BE2C (cell line): ENCODE data around the gene ANKRD28. TPM values are rescaled to one million over a fixed set of nuclear protein-coding genes. Genes with fewer than 3 reads are reported as not detected.
"Not testable (repeated sequence)": the region's sequence is repeated elsewhere in the genome, so short reads cannot be mapped to it uniquely, and the experiment has no call there.

ENCODE experiments used
- DNase-seq: peaks from one replicate; pipeline ENCODE4 v3.0.0-alpha.2; 2020
- H3K27me3 ChIP-seq: fragments of 250-450 bp; sonication (Bioruptor Pico); 2 replicates; pipeline ENCODE4 v1.5.1; 2020; ENCODE audit warnings: mild to moderate bottlenecking
- H3K36me3 ChIP-seq: fragments of 250-450 bp; sonication (Bioruptor Pico); 2 replicates; pipeline ENCODE4 v1.5.1; 2020; ENCODE audit warnings: mild to moderate bottlenecking
- H3K4me1 ChIP-seq: fragments of 250-450 bp; sonication (Bioruptor Pico); 2 replicates; pipeline ENCODE4 v1.5.1; 2020
- H3K4me3 ChIP-seq: 2 replicates; pipeline ENCODE4 v1.5.1; 2011; ENCODE audit warnings: low read depth, low read length
- H3K9me3 ChIP-seq: fragments of 250-450 bp; sonication (Bioruptor Pico); 2 replicates; pipeline ENCODE4 v1.5.1; 2020
- polyA plus RNA-seq: library from polyadenylated mRNA; unstranded; fragments of >200 nt; gene quantifications from one replicate; pipeline ENCODE4 v1.2.1, GENCODE V29; 2012; ENCODE audit warnings: low read depth, missing spikeins; ENCODE audit not compliant: insufficient read length, insufficient read depth
- TF ChIP-seq, protein P1 (sequence below): IDR thresholded peaks from 2 replicates; pipeline ENCODE4 v1.5.1; 2012; ENCODE audit warnings: mild to moderate bottlenecking, low read depth, low read length

The ANKRD28 gene
- 4.5 TPM for polyA plus RNA-seq

DNA sequence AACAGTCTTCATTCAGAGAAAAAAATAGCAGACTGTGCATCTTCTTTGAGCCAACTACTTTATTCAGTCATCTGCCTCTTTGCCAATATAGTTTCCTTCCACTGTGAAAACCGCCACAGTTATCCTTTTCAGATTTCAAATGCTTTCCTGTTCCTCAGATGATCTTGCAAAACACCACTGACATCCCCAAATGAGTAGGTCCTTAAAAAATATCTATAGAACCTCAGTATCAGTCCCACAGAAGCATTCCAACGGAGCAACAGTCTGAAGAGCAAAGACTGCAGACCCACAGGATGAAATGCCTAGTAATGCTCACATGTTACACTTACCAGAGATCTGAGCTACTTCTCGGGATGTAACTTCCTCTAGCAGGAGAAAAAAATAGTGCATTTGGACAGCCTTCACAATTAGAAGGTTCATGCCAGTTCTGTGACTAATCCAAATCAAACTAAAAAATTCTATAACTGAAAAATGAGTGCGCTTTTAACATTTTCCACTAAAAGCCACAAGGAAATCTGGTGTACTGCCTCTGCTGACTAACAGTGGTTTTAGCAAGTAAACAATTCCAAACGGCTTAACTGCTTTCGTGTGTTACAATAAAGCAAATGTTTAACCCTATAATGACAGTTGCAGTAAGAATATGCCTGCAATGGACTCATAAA, at the start of gene ANKRD28:
Gene ANKRD28 (minus strand): TSS at position 338 of the 662 bp plus-strand sequence. CDS start 1,458 bp downstream, outside the sequence.
- Histone ChIP-seq H3K4me3 (peak within 1 kb of the TSS; percentile 25), H3K27me3 (no peaks in the 10 kb centered on the region), H3K36me3 (no peaks in the 10 kb centered on the region), H3K9me3 (no peaks in the 10 kb centered on the region), H3K4me1 (no peaks in the 10 kb centered on the region)
- TF ChIP-seq, protein P1, sequence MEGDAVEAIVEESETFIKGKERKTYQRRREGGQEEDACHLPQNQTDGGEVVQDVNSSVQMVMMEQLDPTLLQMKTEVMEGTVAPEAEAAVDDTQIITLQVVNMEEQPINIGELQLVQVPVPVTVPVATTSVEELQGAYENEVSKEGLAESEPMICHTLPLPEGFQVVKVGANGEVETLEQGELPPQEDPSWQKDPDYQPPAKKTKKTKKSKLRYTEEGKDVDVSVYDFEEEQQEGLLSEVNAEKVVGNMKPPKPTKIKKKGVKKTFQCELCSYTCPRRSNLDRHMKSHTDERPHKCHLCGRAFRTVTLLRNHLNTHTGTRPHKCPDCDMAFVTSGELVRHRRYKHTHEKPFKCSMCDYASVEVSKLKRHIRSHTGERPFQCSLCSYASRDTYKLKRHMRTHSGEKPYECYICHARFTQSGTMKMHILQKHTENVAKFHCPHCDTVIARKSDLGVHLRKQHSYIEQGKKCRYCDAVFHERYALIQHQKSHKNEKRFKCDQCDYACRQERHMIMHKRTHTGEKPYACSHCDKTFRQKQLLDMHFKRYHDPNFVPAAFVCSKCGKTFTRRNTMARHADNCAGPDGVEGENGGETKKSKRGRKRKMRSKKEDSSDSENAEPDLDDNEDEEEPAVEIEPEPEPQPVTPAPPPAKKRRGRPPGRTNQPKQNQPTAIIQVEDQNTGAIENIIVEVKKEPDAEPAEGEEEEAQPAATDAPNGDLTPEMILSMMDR, result 0 out of 2 replicates have a peak, but pooled peaks have one; percentile 12
- DNase-seq, result no peak

DNA sequence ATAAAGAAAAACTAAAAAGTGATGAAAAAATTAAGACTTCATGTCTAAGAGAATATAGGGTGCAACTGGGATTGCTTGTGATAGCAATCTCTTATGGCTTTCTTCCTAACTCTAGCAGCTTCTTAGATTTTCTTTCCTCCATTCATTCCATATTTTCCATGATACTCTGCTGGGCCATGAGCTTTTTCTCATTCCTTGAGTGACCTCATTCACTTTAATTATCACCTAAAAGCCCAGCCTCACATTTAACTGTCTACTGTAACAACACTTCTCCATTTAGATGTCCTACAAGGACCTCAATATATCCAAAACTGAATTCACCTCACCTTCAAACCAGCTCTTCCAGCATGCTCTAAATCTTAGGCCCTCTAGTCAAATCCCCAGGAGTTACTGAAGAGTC, 49.5 kb upstream of the ANKRD28 start:
- no peak for DNase-seq
- Histone ChIP-seq H3K36me3 (no peaks in the 10 kb centered on the region), H3K27me3 (no peaks in the 10 kb centered on the region), H3K9me3 (no peaks in the 10 kb centered on the region), H3K4me3 (no peak overlapping the region), H3K4me1 (no peaks in the 10 kb centered on the region)
- TF ChIP-seq, protein P1, result no peak

DNA sequence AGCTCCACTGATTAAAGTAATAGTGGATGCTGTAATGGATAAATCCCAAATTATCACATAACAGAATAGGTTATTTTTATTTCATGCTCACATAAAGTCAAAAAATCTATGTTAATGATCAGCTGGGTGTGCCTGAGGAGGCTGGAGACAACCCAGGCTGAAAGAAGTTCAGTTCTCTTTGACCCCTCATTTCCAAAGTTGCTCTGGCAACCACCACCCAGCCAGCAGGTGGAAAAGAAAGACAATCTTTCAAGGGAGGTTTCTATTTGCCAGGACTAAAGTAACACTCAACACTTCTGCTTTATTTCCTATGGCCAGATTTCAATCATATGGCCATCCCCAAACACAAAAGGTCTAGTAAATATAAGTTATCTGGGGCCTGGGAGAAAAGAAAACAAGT, 48.8 kb upstream of the ANKRD28 start:
- TF ChIP-seq, protein P1, result no peak
- H3K9me3 ChIP-seq, result no peaks in the 10 kb centered on the region
- no peaks in the 10 kb centered on the region for H3K4me1 ChIP-seq
- H3K27me3 ChIP-seq, result no peaks in the 10 kb centered on the region
- no peak for DNase-seq
- no peak overlapping the region for H3K4me3 ChIP-seq
- no peaks in the 10 kb centered on the region for H3K36me3 ChIP-seq

DNA sequence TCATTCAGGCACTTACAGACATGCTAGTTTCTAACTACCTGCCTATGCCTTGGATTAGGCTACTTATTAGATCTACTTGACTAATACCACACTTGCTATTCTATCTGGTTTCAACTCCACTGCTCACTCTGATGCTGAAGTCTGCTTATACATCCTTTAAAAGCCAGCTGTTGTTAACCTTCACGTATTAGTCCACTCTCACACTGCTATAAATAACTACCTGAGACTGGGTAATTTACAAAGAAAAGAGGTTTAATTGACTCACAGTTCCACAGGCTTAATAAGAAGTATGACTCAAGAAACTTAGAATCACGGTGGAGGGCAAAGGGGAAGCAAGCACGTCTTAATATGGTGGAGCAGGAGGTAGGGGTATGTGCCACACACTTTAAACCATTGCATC, 47.7 kb upstream of the ANKRD28 start:
- no peaks in the 10 kb centered on the region for H3K36me3 ChIP-seq

DNA sequence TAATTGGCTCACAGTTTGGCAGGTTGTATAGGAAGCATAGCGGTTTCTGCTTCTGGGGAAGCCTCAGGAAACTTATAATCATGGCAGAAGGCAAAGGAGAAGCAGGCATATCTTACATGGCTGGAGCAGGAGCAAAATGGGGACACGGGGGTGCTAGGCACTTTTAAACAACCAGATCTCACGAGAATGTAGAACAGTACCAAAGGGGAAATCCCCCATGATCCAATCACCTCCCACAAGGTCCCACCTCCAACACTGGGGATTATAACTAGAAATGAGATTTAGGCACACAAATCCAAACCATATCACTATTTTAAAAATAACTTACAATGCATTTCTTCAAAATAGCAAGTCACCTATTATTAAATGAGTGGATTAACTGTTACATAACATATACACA, 47.1 kb upstream of the ANKRD28 start:
- DNase-seq, result no peak
- no peaks in the 10 kb centered on the region for H3K4me1 ChIP-seq
- TF ChIP-seq, protein P1, result no peak
- H3K36me3 ChIP-seq, result no peaks in the 10 kb centered on the region
- no peaks in the 10 kb centered on the region for H3K27me3 ChIP-seq
- H3K4me3 ChIP-seq, result no peak overlapping the region
- no peaks in the 10 kb centered on the region for H3K9me3 ChIP-seq

More for the DNA sequence above, 47.7 kb upstream of the ANKRD28 start:
- H3K27me3 ChIP-seq, result no peaks in the 10 kb centered on the region
- H3K4me3 ChIP-seq, result no peak overlapping the region
- no peaks in the 10 kb centered on the region for H3K9me3 ChIP-seq
- H3K4me1 ChIP-seq, result no peaks in the 10 kb centered on the region
- TF ChIP-seq, protein P1, result no peak
- no peak for DNase-seq

DNA sequence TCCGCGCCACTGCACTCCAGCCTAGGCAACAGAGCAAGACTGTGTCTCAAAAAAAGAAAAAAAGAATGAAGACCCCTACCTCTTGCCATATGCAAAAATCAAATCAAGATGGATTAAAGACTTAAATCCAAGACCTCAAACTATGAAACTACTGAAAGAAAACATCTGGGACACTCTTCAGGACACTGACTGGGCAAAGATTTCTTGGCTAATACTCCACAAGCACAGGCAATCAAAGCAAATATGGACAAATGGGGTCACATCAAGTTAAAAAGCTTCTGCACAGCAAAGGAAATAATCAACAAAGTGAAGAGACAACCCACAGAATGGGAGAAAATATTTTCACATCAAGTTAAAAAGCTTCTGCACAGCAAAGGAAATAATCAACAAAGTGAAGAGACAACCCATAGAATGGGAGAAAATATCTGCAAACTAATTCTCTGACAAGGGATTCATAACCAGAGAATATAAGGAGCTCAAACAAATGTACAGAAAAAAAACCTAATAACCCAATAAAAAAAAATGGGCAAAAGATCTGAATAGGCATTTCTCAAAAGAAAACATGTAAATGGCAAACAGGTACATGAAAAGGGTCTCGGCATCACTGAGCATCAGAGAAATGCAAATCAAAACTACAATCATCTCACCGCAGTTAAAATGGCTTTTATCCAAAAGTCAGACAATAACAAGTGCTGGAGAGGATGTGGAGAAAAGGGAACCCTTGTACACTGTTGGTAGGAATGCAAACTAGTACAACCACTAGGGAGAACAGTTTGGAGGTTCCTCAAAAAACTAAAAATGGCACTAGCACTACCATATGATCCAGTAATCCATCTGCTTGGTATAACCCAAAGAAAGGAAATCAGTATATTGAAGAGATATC, 43.6 kb upstream of the ANKRD28 start:
- H3K4me1 ChIP-seq, H3K4me3 ChIP-seq, H3K9me3 ChIP-seq, H3K36me3 ChIP-seq, H3K27me3 ChIP-seq, DNase-seq: not testable (repeated sequence)
